Coronary artery (tissue), 2 donors: ENCODE results near the gene SEMA3A.

Source experiments
- DNase-seq: peaks from one replicate; pipeline ENCODE4 v3.0.0-alpha.2; 2017; ENCODE audit warnings: low spot score
- H3K27ac ChIP-seq, 2 donors: fragments of 200-600 bp; sonication (generic); one replicate each; pipeline ENCODE4 v1.5.1; 2016 to 2019
- H3K4me3 ChIP-seq: fragments of 200-600 bp; sonication (generic); 2 replicates; pipeline ENCODE4 v1.5.1; 2016; ENCODE audit warnings: mild to moderate bottlenecking, moderate library complexity
- CTCF ChIP-seq: fragments of 200-600 bp; sonication (generic); IDR thresholded peaks from one replicate; pipeline ENCODE4 v1.5.1; 2019; ENCODE audit warnings: antibody characterized with exemption

SEMA3A gene

GRCh38 chr7:83957333-83957732 lies 237.3 kb downstream of the SEMA3A start:
- Histone ChIP-seq H3K27ac (no peak overlapping the region), H3K4me3 (no peak overlapping the region)
- no peak for DNase-seq
- TF ChIP-seq CTCF = no peak

GRCh38 chr7:83956104-83956503 lies 238.5 kb downstream of the SEMA3A start:
- DNase-seq = no peak
- H3K27ac ChIP-seq = no peak overlapping the region
- no peak for TF ChIP-seq CTCF
- H3K4me3 ChIP-seq = no peak overlapping the region

- no peak overlapping the region for H3K27ac ChIP-seq
- no peak for DNase-seq
- no peak overlapping the region for H3K4me3 ChIP-seq
- TF ChIP-seq CTCF = no peak
Observed at GRCh38 chr7:83952236-83952635, 242.4 kb downstream of the SEMA3A start.

GRCh38 chr7:83947260-83947659 lies 247.3 kb downstream of the SEMA3A start:
- no peak for DNase-seq
- no peak for TF ChIP-seq CTCF
- no peak overlapping the region for H3K4me3 ChIP-seq
- H3K27ac ChIP-seq = no peak overlapping the region

GRCh38 chr7:83946801-83947200 lies 247.8 kb downstream of the SEMA3A start:
- Histone ChIP-seq H3K4me3 (no peak overlapping the region), H3K27ac (no peak overlapping the region)
- no peak for TF ChIP-seq CTCF
- no peak for DNase-seq

GRCh38 chr7:83941300-83941699 lies 253.3 kb downstream of the SEMA3A start:
- Histone ChIP-seq H3K4me3 (no peak overlapping the region), H3K27ac (no peak overlapping the region)
- no peak for DNase-seq
- no peak for TF ChIP-seq CTCF

- TF ChIP-seq CTCF = no peak
- no peak overlapping the region for H3K27ac ChIP-seq
- no peak for DNase-seq
- H3K4me3 ChIP-seq = no peak overlapping the region
Observed at GRCh38 chr7:83937930-83938329, 256.7 kb downstream of the SEMA3A start.
